ENCODE results near the gene NECTIN2.

NECTIN2 gene

GRCh38 chr19:44816301-44816700, 29.8 kb upstream of the NECTIN2 start:
- no peak overlapping the region for H2AFZ ChIP-seq
- no peak overlapping the region for H3K27ac ChIP-seq
- no peaks in the 10 kb centered on the region for H3K36me3 ChIP-seq (ENCODE audit: control insufficient read depth, insufficient read depth, low read length)
- H3K4me1 ChIP-seq = no peaks in the 10 kb centered on the region
- no peaks in the 10 kb centered on the region for H3K79me2 ChIP-seq
- no peak overlapping the region for H3K4me2 ChIP-seq (ENCODE audit: low read length)
- H3K27me3 ChIP-seq (ENCODE audit: control insufficient read depth, insufficient read depth, low read length) = no peaks in the 10 kb centered on the region
- no peak overlapping the region for H3K4me3 ChIP-seq (ENCODE audit: low read depth, low read length)
- no peaks in the 10 kb centered on the region for H3K9me3 ChIP-seq (ENCODE audit: control insufficient read depth, low read length)
- H3K9ac ChIP-seq = no peak overlapping the region
- no peak for TF ChIP-seq CTCF (IDR thresholded peaks at IDR 0.05)

- no peaks in the 10 kb centered on the region for H3K79me2 ChIP-seq
- no peak overlapping the region for H3K9ac ChIP-seq
- no peak overlapping the region for H3K27ac ChIP-seq
- no peaks in the 10 kb centered on the region for H3K4me1 ChIP-seq
- no peaks in the 10 kb centered on the region for H3K27me3 ChIP-seq (ENCODE audit: control insufficient read depth, insufficient read depth, low read length)
- no peaks in the 10 kb centered on the region for H3K9me3 ChIP-seq (ENCODE audit: control insufficient read depth, low read length)
- no peak for TF ChIP-seq CTCF (IDR thresholded peaks at IDR 0.05)
- H3K4me2 ChIP-seq (ENCODE audit: low read length) = no peak overlapping the region
- H3K36me3 ChIP-seq (ENCODE audit: control insufficient read depth, insufficient read depth, low read length) = no peaks in the 10 kb centered on the region
- no peak overlapping the region for H3K4me3 ChIP-seq (ENCODE audit: low read depth, low read length)
- no peak overlapping the region for H2AFZ ChIP-seq
Measured at GRCh38 chr19:44817725-44818465, 28.2 kb upstream of the NECTIN2 start.

- TF ChIP-seq CTCF (IDR thresholded peaks at IDR 0.05) = no peak
- Histone ChIP-seq H3K4me3 (ENCODE audit: low read depth, low read length) (no peak overlapping the region), H2AFZ (no peak overlapping the region)
Measured at GRCh38 chr19:44818466-44819031, 27.5 kb upstream of the NECTIN2 start.

GRCh38 chr19:44819246-44819832, 26.8 kb upstream of the NECTIN2 start:
- Histone ChIP-seq H3K4me3 (ENCODE audit: low read depth, low read length) (no peak overlapping the region), H3K4me1 (no peaks in the 10 kb centered on the region), H3K4me2 (ENCODE audit: low read length) (no peak overlapping the region), H2AFZ (no peak overlapping the region), H3K27ac (no peak overlapping the region), H3K79me2 (no peaks in the 10 kb centered on the region), H3K9ac (no peak overlapping the region), H3K27me3 (ENCODE audit: control insufficient read depth, insufficient read depth, low read length) (no peaks in the 10 kb centered on the region), H3K9me3 (ENCODE audit: control insufficient read depth, low read length) (no peaks in the 10 kb centered on the region), H3K36me3 (ENCODE audit: control insufficient read depth, insufficient read depth, low read length) (no peaks in the 10 kb centered on the region)
- TF ChIP-seq CTCF (IDR thresholded peaks at IDR 0.05) = no peak

More at GRCh38 chr19:44818466-44819031, 27.5 kb upstream of the NECTIN2 start:
- Histone ChIP-seq H3K4me2 (ENCODE audit: low read length) (no peak overlapping the region), H3K79me2 (no peaks in the 10 kb centered on the region), H3K9ac (no peak overlapping the region), H3K4me1 (no peaks in the 10 kb centered on the region), H3K27me3 (ENCODE audit: control insufficient read depth, insufficient read depth, low read length) (no peaks in the 10 kb centered on the region), H3K9me3 (ENCODE audit: control insufficient read depth, low read length) (no peaks in the 10 kb centered on the region), H3K27ac (no peak overlapping the region), H3K36me3 (ENCODE audit: control insufficient read depth, insufficient read depth, low read length) (no peaks in the 10 kb centered on the region)

Measured in parathyroid adenoma (tissue), 2 donors.